SK-N-SH treated with all-trans-retinoic acid at 6 μM for 48 hours (cell line): ENCODE data around the gene RELT.

Source experiments
- ARNTL ChIP-seq: fragments of 450-650 bp; formaldehyde crosslinking; IDR thresholded peaks from 2 replicates; pipeline ENCODE4 v1.5.0; 2020; ENCODE audit warnings: low read depth, mild to moderate bottlenecking, moderate library complexity, borderline replicate concordance
- BACH2 ChIP-seq: fragments of 250-450 bp; sonication (Bioruptor Pico); IDR thresholded peaks from 2 replicates; pipeline ENCODE4 v1.9.0; 2021; ENCODE audit warnings: mild to moderate bottlenecking, borderline replicate concordance
- OSR1 ChIP-seq: fragments of 250-450 bp; sonication (Bioruptor Pico); IDR thresholded peaks from 2 replicates; pipeline ENCODE4 v1.8.0; 2022; ENCODE audit warnings: moderate library complexity, mild to moderate bottlenecking, inconsistent platforms
- PPARA ChIP-seq: fragments of 250-450 bp; sonication (Bioruptor Pico); IDR thresholded peaks from 2 replicates; pipeline ENCODE4 v1.5.0; 2020; ENCODE audit warnings: mild to moderate bottlenecking, borderline replicate concordance
- RARB ChIP-seq: fragments of 250-450 bp; sonication (Bioruptor Pico); IDR thresholded peaks from 2 replicates; pipeline ENCODE4 v1.8.0; 2021; ENCODE audit warnings: mild to moderate bottlenecking, moderate library complexity
- ZC3H10 ChIP-seq: fragments of 250-450 bp; sonication (Bioruptor Pico); IDR thresholded peaks from 2 replicates; pipeline ENCODE4 v1.5.1; 2021; ENCODE audit warnings: mild to moderate bottlenecking, moderate library complexity
- ZFP30 ChIP-seq: fragments of 450-650 bp; formaldehyde crosslinking; IDR thresholded peaks from 2 replicates; pipeline ENCODE4 v1.5.0; 2022; ENCODE audit warnings: mild to moderate bottlenecking, moderate library complexity
- ZNF565 ChIP-seq: fragments of 450-650 bp; formaldehyde crosslinking; conservative IDR thresholded peaks from 2 replicates; pipeline ENCODE4 v1.5.0; 2020; ENCODE audit warnings: low read depth, mild to moderate bottlenecking, moderate library complexity
- TF ChIP-seq, protein P1 (sequence below): fragments of 250-450 bp; sonication (Bioruptor Pico); IDR thresholded peaks from 2 replicates; pipeline ENCODE4 v1.5.1; 2020; ENCODE audit warnings: low read depth, mild to moderate bottlenecking, moderate library complexity
- TF ChIP-seq, protein P2 (sequence below): fragments of 250-450 bp; sonication (Bioruptor Pico); IDR thresholded peaks from 2 replicates; pipeline ENCODE4 v1.8.0; 2020; ENCODE audit warnings: mild to moderate bottlenecking, moderate library complexity, borderline replicate concordance

DNA sequence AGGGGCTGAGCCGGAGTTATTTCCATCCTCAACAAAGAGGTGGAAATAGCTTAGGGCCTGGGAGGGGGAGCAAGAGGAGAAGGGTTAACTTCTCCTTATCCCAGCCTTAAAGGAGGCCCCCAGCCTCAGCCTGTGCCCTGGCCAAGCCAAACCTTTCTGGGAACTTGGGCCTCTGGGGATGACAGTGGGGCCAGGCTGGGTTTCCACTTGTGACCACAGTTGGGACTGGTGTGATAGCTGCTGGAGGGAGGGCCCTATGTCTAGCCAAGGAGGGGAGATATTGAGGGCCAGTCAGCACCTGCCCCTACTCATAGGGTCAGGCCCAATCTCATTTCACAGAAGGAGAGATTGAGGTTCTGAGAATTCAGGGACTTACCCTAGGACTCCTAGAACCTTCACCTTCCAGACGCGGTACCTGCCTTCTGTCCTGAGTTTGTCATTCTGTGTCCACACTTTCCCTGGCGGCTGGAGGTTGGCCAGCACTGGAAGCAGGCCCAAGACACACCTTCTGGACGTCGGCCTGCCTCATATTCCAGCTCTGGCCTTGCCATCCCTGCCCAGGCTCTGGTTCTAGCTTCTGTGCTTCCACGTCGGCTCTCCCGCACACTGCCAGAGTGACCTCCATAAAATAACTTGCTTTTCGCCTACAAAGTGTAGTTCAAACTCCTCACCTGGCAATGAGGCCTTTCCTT is 3.1 kb downstream of the RELT start:
- TF ChIP-seq, protein P1, sequence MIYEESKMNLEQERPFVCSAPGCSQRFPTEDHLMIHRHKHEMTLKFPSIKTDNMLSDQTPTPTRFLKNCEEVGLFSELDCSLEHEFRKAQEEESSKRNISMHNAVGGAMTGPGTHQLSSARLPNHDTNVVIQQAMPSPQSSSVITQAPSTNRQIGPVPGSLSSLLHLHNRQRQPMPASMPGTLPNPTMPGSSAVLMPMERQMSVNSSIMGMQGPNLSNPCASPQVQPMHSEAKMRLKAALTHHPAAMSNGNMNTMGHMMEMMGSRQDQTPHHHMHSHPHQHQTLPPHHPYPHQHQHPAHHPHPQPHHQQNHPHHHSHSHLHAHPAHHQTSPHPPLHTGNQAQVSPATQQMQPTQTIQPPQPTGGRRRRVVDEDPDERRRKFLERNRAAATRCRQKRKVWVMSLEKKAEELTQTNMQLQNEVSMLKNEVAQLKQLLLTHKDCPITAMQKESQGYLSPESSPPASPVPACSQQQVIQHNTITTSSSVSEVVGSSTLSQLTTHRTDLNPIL, result no peak
- TF ChIP-seq, protein P2, sequence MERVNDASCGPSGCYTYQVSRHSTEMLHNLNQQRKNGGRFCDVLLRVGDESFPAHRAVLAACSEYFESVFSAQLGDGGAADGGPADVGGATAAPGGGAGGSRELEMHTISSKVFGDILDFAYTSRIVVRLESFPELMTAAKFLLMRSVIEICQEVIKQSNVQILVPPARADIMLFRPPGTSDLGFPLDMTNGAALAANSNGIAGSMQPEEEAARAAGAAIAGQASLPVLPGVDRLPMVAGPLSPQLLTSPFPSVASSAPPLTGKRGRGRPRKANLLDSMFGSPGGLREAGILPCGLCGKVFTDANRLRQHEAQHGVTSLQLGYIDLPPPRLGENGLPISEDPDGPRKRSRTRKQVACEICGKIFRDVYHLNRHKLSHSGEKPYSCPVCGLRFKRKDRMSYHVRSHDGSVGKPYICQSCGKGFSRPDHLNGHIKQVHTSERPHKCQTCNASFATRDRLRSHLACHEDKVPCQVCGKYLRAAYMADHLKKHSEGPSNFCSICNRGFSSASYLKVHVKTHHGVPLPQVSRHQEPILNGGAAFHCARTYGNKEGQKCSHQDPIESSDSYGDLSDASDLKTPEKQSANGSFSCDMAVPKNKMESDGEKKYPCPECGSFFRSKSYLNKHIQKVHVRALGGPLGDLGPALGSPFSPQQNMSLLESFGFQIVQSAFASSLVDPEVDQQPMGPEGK (CRISPR knock-in tag), result no peak
- TF ChIP-seq ZNF565 (CRISPR knock-in tag), result no peak
- TF ChIP-seq ARNTL (CRISPR knock-in tag), result no peak
- TF ChIP-seq OSR1 (CRISPR knock-in tag), result no peak
- no peak for TF ChIP-seq RARB
- TF ChIP-seq ZC3H10 (CRISPR knock-in tag), result no peak
- no peak for TF ChIP-seq BACH2 (CRISPR knock-in tag)
- no peak for TF ChIP-seq ZFP30 (CRISPR knock-in tag)
- TF ChIP-seq PPARA (CRISPR knock-in tag), result no peak
